Fibroblast of the conjunctiva (primary cell): ENCODE measurements around the gene TKTL1.

ENCODE experiments used
- DNase-seq: peaks from one replicate; pipeline ENCODE4 v3.0.0-alpha.2; 2010; ENCODE audit warnings: low read depth

Gene TKTL1

DNA sequence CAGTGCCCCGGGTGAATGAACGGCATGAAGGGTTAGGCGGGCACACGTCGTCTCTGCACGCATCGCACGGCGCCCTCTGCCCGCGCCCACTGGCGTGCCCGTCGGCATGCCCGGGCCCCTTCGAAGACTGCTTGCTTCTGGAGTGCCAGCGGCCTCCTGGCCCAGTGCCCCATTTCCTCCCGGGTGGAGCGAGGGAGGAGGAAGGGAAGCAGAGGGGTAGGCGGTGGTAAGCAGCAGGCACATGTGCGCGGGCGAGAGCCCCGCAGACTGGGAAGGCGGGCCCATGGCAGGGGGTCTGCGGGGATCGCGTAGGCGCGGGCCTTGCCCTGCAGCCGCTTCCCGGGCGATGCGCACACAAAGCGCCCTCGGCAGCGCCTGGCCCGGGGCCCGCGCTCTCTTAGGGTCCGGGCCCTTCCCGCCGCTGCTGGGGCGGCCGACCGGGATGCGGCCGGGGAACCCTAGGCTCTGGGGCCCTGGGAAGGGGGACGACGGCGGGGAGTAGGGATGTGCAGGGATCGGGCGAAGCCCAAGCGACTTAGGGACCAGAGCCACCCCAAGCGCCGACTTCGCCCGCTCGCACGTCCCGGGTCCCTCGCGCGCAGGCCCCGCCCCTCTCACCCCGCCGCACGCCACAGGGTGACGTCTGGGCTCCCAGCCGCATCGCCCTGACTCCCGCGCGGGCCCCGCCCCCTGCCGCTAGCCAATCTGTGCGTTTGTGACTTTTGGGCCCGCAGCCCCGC is 82.6 kb downstream of the TKTL1 start:
- DNase-seq, result no peak

DNA sequence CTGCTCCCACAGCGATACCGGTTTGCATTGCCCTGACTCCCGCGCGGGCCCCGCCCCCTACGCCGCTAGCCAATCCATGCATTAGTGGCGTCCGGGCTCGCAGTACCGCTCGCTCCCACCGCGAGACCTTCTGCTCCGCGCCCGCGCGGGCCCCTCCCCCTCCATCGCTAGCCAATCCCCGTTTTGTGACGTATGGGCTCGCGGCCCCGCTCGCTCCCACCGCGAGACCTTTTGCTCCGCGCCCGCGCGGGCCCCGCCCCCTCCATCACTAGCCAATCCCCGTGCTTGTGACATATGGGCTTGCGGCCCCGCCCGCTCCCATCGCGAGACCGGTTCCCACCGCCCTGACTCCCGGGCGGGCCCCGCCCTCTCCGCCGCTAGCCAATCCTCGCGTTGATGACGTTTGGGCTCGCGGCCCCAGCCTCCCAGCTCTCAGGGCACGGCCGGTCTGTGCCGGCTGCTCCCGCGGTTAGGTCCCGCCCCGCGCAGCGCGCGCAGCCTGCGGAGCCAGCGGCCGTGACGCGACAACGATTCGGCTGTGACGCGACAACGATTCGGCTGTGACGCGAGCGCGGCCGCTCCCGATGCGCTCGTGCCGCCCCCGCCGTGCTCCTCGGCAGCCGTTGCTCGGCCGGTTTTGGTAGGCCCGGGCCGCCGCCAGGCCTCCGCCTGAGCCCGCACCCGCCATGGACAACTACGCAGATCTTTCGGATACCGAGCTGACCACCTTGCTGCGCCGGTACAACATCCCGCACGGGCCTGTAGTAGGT is 83.4 kb downstream of the TKTL1 start, which contains the start of gene EMD:
Gene EMD, plus strand, starts transcription at position 497 of the 770 bp plus-strand sequence. Its CDS starts 190 bp downstream, at position 687.
- peak; percentile 96 for DNase-seq

DNA sequence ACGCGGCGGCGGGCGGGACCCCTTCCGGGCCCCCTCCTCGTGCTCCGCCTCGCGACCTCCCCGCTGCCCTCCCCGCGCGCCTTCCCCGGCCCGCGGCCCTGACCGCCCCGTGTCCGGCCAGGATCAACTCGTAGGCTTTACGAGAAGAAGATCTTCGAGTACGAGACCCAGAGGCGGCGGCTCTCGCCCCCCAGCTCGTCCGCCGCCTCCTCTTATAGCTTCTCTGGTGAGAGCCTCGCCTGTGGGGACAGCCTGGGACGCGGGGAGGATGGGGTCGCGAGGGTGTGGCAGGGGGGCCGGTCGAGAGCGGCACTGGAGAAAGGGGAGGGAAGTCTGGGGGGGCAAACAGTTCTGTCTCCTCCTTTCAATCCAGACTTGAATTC is 84.0 kb downstream of the TKTL1 start:
- no peak for DNase-seq
